GM18520 (cell line): Measurements from ENCODE around the gene ERBB2.
"Not testable (repeated sequence)": the region's sequence is repeated elsewhere in the genome, so short reads cannot be mapped to it uniquely, and the experiment has no call there.

Experiments used
- ATAC-seq: cut with Tn5 transposase; IDR thresholded peaks from one replicate; pipeline ENCODE4 v1.9.1; 2021; ENCODE audit not compliant: unreplicated experiment

Gene ERBB2

GRCh38 chr17:39742126-39742855 lies 42.4 kb downstream of the ERBB2 start:
- no peak for ATAC-seq

DNA sequence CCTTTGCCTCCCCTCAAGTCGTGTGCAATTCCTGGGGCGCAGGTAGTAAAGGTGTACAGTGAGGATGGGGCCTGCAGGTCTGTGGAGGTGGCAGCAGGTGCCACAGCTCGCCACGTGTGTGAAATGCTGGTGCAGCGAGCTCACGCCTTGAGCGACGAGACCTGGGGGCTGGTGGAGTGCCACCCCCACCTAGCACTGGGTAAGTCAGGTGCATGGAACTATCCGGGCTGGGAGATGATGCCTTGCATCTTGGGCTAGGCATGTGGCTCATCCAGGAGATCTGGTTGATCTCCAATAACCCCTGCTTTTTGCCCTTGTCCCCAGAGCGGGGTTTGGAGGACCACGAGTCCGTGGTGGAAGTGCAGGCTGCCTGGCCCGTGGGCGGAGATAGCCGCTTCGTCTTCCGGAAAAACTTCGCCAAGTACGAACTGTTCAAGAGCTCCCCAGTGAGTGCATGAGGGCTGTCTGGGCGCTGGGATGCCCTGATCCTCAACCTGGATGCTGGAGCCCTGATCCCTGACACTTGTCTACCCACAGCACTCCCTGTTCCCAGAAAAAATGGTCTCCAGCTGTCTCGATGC lies 43.1 kb downstream of the ERBB2 start:
- ATAC-seq: no peak

DNA sequence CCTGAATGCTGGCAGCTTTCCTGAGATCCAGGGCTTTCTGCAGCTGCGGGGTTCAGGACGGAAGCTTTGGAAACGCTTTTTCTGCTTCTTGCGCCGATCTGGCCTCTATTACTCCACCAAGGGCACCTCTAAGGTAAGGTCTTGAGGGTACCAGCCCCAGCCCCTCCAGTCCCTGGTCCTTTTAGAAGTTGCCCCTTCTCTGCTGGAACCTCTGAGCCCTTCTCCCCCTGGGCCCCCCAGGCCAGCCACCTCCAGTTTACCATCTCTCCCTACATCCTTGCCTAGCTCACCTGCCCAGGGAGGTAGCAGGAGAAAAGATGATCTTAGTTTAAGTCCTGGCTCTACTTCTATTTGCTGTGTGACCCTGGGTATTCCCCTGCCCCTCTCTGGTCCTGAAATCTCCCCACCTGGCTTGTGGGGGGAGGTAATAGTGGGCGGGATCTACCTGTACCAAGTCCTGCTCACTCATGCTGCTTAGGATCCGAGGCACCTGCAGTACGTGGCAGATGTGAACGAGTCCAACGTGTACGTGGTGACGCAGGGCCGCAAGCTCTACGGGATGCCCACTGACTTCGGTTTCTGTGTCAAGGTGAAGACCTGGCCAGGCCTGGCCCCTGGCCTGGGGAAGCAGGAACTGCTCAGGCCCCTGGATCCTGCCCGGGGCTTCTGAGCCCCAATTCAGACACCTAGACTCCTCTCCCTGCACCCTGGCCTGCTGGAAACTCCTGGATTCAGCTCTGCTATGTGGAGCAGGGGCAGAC lies 44.4 kb downstream of the ERBB2 start:
- no peak for ATAC-seq

DNA sequence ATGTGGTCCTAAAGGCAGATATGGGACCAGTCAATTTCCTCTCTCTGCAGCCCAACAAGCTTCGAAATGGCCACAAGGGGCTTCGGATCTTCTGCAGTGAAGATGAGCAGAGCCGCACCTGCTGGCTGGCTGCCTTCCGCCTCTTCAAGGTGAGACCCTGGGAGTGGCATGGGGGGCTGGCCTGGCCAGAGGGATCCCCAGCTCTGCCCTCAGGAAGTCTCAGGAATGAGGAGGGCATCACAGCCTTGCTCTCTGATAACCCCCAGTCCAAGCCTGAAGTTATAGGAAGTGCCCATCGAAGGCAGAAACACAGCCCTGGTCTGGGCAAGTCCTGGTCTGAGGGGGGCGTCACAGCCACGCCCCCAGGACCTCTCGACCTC lies 45.0 kb downstream of the ERBB2 start:
- ATAC-seq: no peak

DNA sequence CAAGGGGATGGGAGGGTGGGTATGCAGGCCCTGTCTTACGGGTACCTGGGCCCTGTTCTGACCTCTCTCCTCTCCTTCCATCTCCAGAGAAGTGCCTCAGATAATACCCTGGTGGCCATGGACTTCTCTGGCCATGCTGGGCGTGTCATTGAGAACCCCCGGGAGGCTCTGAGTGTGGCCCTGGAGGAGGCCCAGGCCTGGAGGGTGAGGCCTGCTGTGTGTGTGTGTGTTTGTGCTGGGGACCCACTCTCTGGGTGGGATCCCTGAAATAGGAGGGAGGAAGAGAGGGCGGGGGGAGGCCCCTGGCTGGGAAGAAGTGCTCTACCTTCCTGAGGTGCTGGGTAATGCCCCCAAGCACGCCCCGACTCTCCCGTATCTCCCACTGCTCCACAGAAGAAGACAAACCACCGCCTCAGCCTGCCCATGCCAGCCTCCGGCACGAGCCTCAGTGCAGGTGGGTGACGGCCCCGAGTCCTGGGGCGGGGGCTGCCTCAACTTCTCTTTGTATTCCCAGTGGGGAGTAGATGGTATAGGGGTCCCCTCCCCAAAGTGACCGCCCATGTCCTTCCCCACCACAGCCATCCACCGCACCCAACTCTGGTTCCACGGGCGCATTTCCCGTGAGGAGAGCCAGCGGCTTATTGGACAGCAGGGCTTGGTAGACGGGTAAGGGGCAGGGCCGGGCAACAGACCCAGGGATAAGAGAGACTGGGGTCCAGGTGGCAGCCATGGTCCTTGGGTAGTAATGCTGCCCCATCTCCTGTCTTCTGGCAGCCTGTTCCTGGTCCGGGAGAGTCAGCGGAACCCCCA lies 45.7 kb downstream of the ERBB2 start:
- ATAC-seq: no peak

DNA sequence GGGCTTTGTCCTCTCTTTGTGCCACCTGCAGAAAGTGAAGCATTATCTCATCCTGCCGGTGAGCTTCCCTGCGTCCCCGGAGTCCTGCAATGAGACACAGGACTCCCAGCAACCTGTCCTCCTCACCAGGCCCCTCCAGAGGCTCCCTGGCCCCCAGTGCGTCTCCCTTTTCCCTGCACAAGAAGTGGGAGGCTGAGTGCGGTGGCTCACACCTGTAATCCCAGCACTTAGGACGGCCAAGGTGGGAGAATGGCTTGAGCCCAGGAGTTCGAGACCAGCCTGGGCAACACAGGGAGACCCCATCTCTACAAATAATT lies 46.2 kb downstream of the ERBB2 start:
- no peak for ATAC-seq

GRCh38 chr17:39747745-39748144 lies 47.9 kb downstream of the ERBB2 start:
- ATAC-seq: no peak

DNA sequence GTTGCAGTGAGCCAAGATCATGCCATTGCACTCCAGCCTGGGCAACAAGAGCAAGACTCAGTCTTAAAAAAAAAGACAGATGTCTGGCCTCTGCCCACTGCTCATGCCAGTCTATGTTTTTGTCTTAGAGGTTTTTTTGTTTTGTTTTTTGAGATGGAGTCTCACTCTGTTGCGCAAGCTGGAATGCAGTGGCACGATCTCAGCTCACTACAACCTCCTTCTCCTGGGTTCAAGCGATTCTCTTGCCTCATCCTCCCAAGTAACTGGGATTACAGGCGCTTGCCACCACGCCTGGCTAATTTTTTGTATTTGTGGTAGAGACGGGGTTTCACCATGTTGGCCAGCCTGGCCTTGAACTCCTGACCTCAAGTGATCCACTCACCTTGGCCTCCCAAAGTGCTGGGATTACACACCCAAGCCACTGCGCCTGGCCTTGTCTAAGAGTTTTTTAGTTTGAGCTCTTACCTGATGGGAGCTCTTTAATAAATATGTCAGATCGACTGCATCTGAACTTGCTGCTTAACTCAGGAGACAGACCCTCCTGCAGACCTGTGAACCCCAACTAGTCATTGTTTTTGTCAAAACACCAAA lies 48.7 kb downstream of the ERBB2 start:
- not testable (repeated sequence) for ATAC-seq

DNA sequence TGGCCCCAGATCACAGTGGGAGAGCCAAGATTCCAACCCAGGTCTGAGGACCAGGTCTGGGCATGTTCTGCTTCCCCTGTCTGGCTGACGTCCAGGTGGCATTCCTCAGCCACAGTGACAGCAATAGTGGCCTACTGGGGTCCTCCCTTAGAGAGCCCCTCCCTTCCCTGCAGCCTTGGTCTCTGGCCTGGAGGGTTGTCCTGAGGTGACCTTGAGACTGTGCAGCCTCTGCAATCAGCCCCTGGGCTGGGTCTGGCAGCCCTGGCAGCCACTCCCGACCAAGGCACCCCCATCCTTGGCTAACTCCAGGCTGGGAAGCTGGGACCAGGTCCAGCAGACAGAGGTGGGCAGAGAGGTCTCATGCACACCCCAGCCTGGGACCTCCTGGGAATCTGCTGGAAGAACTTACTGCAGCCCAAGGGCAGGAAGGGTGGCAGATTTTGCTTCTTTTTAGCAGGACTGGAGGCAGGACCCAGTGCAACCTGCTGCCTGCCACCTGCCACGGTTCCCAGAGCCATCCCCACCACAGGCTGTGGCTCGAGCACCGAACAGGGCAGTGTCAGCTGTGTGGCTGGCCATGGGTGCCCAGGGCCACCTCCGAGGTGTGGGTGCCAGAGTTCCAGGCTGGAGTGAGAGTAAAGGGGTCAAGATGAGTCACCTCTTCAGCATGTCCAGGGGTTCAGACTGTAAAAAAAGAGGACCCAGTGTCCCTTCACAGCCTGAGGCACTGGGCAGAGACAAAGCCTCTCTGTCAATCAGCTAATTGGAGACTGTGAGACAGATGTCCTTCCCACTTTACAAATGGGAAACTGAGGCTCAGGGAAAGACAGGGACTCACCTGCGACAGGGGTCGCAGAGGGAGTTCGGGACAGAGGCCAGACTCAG lies 50.5 kb downstream of the ERBB2 start:
- no peak for ATAC-seq

DNA sequence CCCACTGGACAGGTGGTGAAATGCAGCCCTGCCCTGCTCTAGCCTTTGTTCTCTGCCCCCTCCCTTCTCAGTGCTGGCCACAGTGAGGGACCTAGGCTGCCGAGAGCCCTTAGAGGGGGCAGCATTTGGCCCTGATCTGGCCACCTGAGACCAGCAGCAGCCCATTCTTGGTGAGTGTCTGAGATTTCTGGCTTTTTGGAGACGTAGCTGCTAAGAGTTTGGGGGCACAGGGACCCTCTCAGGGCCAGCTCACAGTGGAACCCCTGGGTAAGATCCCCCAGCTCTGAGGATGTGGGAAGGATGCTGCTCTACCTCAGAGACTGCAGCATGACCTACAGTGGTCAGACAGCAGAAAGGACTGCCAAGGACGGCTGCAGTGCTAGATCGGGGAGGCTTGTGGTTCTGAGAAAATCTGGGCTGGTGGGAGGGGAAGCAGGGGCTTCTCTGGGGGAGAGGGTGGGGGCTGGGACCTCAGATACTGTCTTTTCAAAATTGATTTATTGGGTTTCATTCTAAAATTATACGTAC lies 51.2 kb downstream of the ERBB2 start:
- ATAC-seq: no peak

GRCh38 chr17:39751637-39752036 lies 51.8 kb downstream of the ERBB2 start:
- ATAC-seq: no peak

- ATAC-seq: no peak
These were observed 52.5 kb downstream of the ERBB2 start for GRCh38 chr17:39752241-39752881.

- ATAC-seq: peak; percentile 8
These were observed 53.8 kb downstream of the ERBB2 start for GRCh38 chr17:39753514-39754160.

GRCh38 chr17:39754161-39754957 lies 54.5 kb downstream of the ERBB2 start:
- peak; percentile 59 for ATAC-seq

GRCh38 chr17:39754958-39755553 lies 55.2 kb downstream of the ERBB2 start:
- no peak for ATAC-seq

DNA sequence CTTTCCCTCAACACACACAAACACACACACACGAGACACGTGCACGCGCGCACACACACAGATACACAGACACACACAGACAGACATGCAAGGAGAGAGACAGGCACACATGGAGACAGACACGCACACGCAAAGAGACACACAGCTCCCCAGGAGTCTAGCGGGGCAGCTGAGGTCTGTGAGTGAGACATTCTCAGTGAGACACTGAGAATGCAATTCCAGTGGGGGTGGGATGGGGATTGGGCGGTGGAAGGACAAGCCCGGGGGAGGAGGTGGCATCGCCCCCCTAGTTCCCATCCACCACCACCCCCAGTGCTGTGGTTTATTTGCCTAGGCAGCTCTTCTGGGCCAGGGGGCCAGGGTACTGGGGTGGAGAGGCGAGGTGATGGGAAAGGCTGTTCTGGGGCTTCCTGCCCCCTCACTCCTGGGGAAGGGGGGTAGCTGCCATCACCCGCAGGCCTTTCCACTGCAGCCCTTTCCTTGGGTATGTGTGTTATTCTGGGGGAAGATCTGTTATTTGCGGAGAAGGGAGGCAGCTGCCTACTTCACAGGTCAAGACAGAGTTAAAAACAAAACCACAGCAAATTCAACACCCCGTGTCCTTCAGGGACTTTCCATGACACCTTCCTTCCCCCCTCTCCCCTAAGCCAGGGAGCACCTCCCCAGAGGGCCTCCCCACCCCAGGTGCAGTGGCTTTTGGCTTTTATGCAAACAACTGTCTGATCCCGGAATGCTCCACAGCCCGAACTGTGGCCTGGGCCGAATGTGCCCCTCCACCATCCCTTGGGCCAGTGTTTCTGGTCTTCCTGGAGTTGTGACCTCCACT lies 55.9 kb downstream of the ERBB2 start:
- no peak for ATAC-seq
